Measurements from ENCODE around the gene UNK.

GRCh38 chr17:75778861-75779249 lies 5.8 kb upstream of the UNK start:
- TF ChIP-seq SP1 (CRISPR knock-in tag; conservative IDR thresholded peaks at IDR 0.05) (no peak), FOXJ3 (CRISPR knock-in tag; IDR thresholded peaks at IDR 0.05; ENCODE audit: borderline replicate concordance) (no peak), GABPB1 (CRISPR knock-in tag; IDR thresholded peaks at IDR 0.05) (no peak), EMX1 (CRISPR knock-in tag; IDR thresholded peaks at IDR 0.05) (0 out of 2 replicates have a peak, but pooled peaks have one; percentile 56)
- TF ChIP-seq, protein P1, sequence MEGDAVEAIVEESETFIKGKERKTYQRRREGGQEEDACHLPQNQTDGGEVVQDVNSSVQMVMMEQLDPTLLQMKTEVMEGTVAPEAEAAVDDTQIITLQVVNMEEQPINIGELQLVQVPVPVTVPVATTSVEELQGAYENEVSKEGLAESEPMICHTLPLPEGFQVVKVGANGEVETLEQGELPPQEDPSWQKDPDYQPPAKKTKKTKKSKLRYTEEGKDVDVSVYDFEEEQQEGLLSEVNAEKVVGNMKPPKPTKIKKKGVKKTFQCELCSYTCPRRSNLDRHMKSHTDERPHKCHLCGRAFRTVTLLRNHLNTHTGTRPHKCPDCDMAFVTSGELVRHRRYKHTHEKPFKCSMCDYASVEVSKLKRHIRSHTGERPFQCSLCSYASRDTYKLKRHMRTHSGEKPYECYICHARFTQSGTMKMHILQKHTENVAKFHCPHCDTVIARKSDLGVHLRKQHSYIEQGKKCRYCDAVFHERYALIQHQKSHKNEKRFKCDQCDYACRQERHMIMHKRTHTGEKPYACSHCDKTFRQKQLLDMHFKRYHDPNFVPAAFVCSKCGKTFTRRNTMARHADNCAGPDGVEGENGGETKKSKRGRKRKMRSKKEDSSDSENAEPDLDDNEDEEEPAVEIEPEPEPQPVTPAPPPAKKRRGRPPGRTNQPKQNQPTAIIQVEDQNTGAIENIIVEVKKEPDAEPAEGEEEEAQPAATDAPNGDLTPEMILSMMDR (IDR thresholded peaks at IDR 0.05): peak; percentile 68

Measured in WTC11 (cell line).